SK-N-SH (cell line): ENCODE data around the gene PYCARD. TPM values are rescaled to one million over a fixed set of nuclear protein-coding genes. Genes with fewer than 3 reads are reported as not detected.
"Not testable (repeated sequence)": the region's sequence is repeated elsewhere in the genome, so short reads cannot be mapped to it uniquely, and the experiment has no call there.

Experiments
- CTCF ChIA-PET: fragments of 300-600, 350-600 bp; formaldehyde crosslinking; extraction: SDS; loops from one replicate; lab custom pipeline; 2021; lab: Yijun Ruan, JAX
- POLR2A ChIA-PET: fragments of 350-600 bp; sonication (Branson Sonifier 250); formaldehyde crosslinking; extraction: SDS; loops from one replicate; lab custom pipeline; 2020; ENCODE audit warnings: antibody characterized with exemption, inconsistent platforms; lab: Yijun Ruan, JAX
- DNase-seq: peaks from one replicate; pipeline ENCODE4 v3.0.0; 2012
- H2AFZ ChIP-seq: fragments of 200-600 bp; sonication (generic); 2 replicates; pipeline ENCODE4 v1.8.1; 2016; ENCODE audit warnings: antibody characterized with exemption, mild to moderate bottlenecking, low read depth
- H3F3A ChIP-seq: fragments of 200-600 bp; sonication (generic); replicated peaks from 2 replicates; pipeline ENCODE3; 2016; ENCODE audit warnings: antibody characterized with exemption, mild to moderate bottlenecking; ENCODE audit not compliant: insufficient read depth
- H3K27ac ChIP-seq, 2 experiments: fragments of 200-500 bp in 1 of 2; fragments of 200-600 bp in 1 of 2; sonication (Bioruptor generic) in 1 of 2; sonication (generic), shearing (Covaris generic) in 1 of 2; 2 replicates each; pipeline versions ENCODE4 v1.5.1 to v1.6.1; 2014 to 2016; ENCODE audit warnings: low read depth in 2 of 2, inconsistent platforms in 1 of 2, low read length in 1 of 2, mild to moderate bottlenecking in 1 of 2, mixed read lengths in 1 of 2
- H3K27me3 ChIP-seq: fragments of 200-600 bp; sonication (generic), shearing (Covaris generic); 2 replicates; pipeline ENCODE4 v1.6.1; 2016; ENCODE audit warnings: mixed run types; ENCODE audit not compliant: insufficient read depth
- H3K36me3 ChIP-seq, 2 experiments: fragments of 200-500 bp in 1 of 2; fragments of 200-600 bp in 1 of 2; sonication (Bioruptor generic) in 1 of 2; sonication (generic) in 1 of 2; replicated peaks in 1 of 2; 2 replicates each; pipeline versions ENCODE3 to v1.5.1; 2014 to 2016; ENCODE audit warnings: low read length in 1 of 2, mild to moderate bottlenecking in 1 of 2; ENCODE audit not compliant: insufficient read depth in 2 of 2, control insufficient read depth in 1 of 2
- H3K4me1 ChIP-seq, 2 experiments: fragments of 200-500 bp in 1 of 2; fragments of 200-600 bp in 1 of 2; sonication (Bioruptor generic) in 1 of 2; sonication (generic), shearing (Covaris generic) in 1 of 2; 2 replicates each; pipeline versions ENCODE4 v1.5.1 to v1.6.1; 2014 to 2016; ENCODE audit warnings: low read depth in 1 of 2, low read length in 1 of 2, mixed run types in 1 of 2; ENCODE audit not compliant: insufficient read depth in 2 of 2, control insufficient read depth in 1 of 2
- H3K4me2 ChIP-seq: fragments of 200-600 bp; sonication (generic), shearing (Covaris generic); 2 replicates; pipeline ENCODE4 v1.6.1; 2017; ENCODE audit warnings: mixed run types
- H3K4me3 ChIP-seq, 2 experiments: fragments of 200-500 bp in 1 of 2; fragments of 200-600 bp in 1 of 2; sonication (Bioruptor generic) in 1 of 2; sonication (generic), shearing (Covaris generic) in 1 of 2; 2 replicates each; pipeline versions ENCODE4 v1.5.1 to v1.8.1; 2014 to 2016; ENCODE audit warnings: low read depth in 2 of 2, inconsistent platforms in 1 of 2, low read length in 1 of 2, mild to moderate bottlenecking in 1 of 2, mixed read lengths in 1 of 2, moderate library complexity in 1 of 2
- H3K79me2 ChIP-seq: fragments of 200-600 bp; sonication (generic); 2 replicates; pipeline ENCODE4 v1.8.1; 2017; ENCODE audit warnings: mild to moderate bottlenecking; ENCODE audit not compliant: insufficient read depth
- H3K9ac ChIP-seq: fragments of 200-600 bp; sonication (generic); 2 replicates; pipeline ENCODE4 v1.6.1; 2017; ENCODE audit warnings: mixed run types
- H3K9me2 ChIP-seq: fragments of 200-600 bp; sonication (generic); 2 replicates; pipeline ENCODE4 v1.6.1; 2017; ENCODE audit warnings: mixed run types
- H3K9me3 ChIP-seq: fragments of 200-600 bp; sonication (generic); 2 replicates; pipeline ENCODE4 v1.6.1; 2017; ENCODE audit warnings: mixed run types, mild to moderate bottlenecking, moderate library complexity
- H4K20me1 ChIP-seq: fragments of 200-600 bp; sonication (generic); 2 replicates; pipeline ENCODE4 v1.6.1; 2017; ENCODE audit warnings: mild to moderate bottlenecking, mixed run types; ENCODE audit not compliant: insufficient read depth
- ELF1 ChIP-seq: IDR thresholded peaks from 2 replicates; pipeline ENCODE4 v1.4.0; 2012
- GATA2 ChIP-seq: sonication (generic); formaldehyde crosslinking; IDR thresholded peaks from 2 replicates; pipeline ENCODE4 v1.5.0; 2020; ENCODE audit warnings: mild to moderate bottlenecking, missing genetic modification reagents
- MEF2A ChIP-seq: IDR thresholded peaks from 2 replicates; pipeline ENCODE4 v1.4.0; 2012; ENCODE audit warnings: low read depth, borderline replicate concordance
- MXI1 ChIP-seq: IDR thresholded peaks from 2 replicates; pipeline ENCODE4 v1.6.1; 2012; ENCODE audit warnings: mild to moderate bottlenecking, low read depth, low read length, improper control_type of control experiment
- NRF1 ChIP-seq: IDR thresholded peaks from 2 replicates; pipeline ENCODE4 v1.6.1; 2012; ENCODE audit warnings: low read depth, mild to moderate bottlenecking, low read length
- POLR2AphosphoS5 ChIP-seq: IDR thresholded peaks from 2 replicates; pipeline ENCODE4 v1.6.1; 2012; ENCODE audit warnings: low read depth, low read length
- RFX5 ChIP-seq: IDR thresholded peaks from 2 replicates; pipeline ENCODE4 v1.6.1; 2012; ENCODE audit warnings: mild to moderate bottlenecking, improper control_type of control experiment, low read length
- SMC3 ChIP-seq: IDR thresholded peaks from 2 replicates; pipeline ENCODE4 v1.6.1; 2012; ENCODE audit warnings: low read depth, low read length, improper control_type of control experiment
- WGBS: methylation state at CpG from one replicate; pipeline ENCODE4 v1.1.6; 2017; ENCODE audit warnings: low lambda C conversion rate; 5-methylcytosine and 5-hydroxymethylcytosine counted together
- polyA plus RNA-seq, 3 experiments: library from polyadenylated mRNA; depleted of rRNA; stranded (reverse); fragments of >200 nt; gene quantifications; 2 replicates each; pipeline ENCODE4 v1.2.3, GENCODE V29; 2012
- TF ChIP-seq, protein P1 (sequence below): IDR thresholded peaks from 2 replicates; pipeline ENCODE4; 2012

Gene PYCARD
- polyA plus RNA-seq, 1 of the 3 experiments (the other 2 are of a cell fraction): 0.28 TPM

DNA sequence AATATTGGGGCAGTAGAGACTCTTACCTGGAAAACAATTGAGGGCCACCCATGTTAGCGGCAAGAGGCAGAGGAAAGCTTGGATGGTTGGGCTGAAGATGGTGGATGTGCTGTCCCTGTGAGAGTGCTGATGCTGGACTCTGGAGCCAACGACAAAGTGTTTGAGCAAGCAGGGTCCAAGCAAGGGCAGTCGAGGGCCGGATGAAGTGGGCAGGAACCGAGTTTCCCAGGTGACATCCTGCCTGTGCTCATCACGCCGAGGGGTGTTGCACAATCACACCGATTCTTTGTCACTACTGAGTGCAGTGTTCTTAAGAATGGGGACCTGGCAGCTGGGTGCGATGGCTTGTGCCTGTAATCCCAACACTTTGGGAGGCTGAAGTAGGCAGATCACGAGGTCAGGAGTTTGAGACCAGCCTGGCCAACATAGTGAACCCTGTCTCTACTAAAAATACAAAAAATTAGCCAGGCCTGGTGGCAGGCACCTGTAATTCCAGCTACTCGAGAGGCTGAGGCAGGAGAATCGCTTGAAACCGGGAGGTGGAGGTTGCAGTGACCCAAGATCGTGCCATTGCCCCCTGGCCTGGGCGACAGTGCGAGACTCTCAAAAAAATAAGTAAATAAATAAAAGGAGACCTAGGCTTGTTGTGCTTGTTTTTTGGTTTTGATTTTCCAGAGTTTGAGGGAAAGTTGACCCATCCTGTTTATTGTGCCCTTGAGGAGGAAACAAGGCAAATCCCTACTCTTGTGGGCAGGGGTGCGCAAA lies 6.1 kb downstream of the PYCARD start:
- no peak overlapping the region for H3K9ac ChIP-seq
- no peak overlapping the region for H3K4me3 ChIP-seq
- no peak for DNase-seq
- H3K9me2 ChIP-seq: no peaks in the 10 kb centered on the region
- 96% methylated on average over 11 of the region's 17 CpGs for WGBS
- no peaks in the 10 kb centered on the region for H3K27me3 ChIP-seq
- H3K79me2 ChIP-seq: peaks cover 23% of the 10 kb centered on the region; the same call in 1 of the 2 replicates
- H2AFZ ChIP-seq: no peak overlapping the region
- no peak overlapping the region for H3K27ac ChIP-seq
- peaks cover 90% of the 10 kb centered on the region for H4K20me1 ChIP-seq
- TF ChIP-seq SMC3 (no peak), MXI1 (no peak)
- peaks cover 81% of the 10 kb centered on the region for H3F3A ChIP-seq
- H3K36me3 ChIP-seq: peaks cover 43 to 49% of the 10 kb centered on the region in 2 experiments
- no peak overlapping the region for H3K4me2 ChIP-seq
- POLR2A ChIA-PET: interaction anchor here (0.7 kb wide), 1 partner anchor 16 kb away, joined by 3 read pairs; no protein-coding TSS in a partner anchor
- H3K4me1 ChIP-seq: no peaks in the 10 kb centered on the region
- no peaks in the 10 kb centered on the region for H3K9me3 ChIP-seq
- CTCF ChIA-PET: interaction anchor here (1.1 kb wide), 1 partner anchor 13 kb away, joined by 4 read pairs; no protein-coding TSS in a partner anchor

DNA sequence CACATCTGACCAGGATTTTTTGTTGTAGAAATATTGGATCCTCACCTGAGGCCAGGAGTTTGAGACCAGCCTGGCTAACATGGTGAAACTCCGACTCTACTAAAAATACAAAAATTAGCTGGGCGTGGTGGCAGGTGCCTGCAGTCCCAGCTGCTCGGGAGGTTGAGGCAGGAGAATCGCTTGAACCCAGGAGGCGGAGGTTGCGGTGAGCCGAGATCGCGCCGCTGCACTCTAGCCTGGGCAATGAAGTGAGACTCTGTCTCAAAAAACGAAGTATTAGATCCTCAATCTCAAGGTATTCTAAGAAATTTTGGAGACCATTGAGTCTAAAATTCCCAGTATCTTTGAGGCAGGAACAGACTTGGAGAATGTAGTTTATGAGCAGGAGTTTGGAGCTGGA lies 6.7 kb downstream of the PYCARD start:
- Histone ChIP-seq H3K79me2 (peaks cover 25% of the 10 kb centered on the region; the same call in 1 of the 2 replicates), H3K36me3 (peaks cover 50 to 56% of the 10 kb centered on the region in 2 experiments), H4K20me1 (peaks cover 97% of the 10 kb centered on the region), H3F3A (peaks cover 84% of the 10 kb centered on the region)
- POLR2A ChIA-PET: interaction anchor here (0.7 kb wide), 1 partner anchor 15 kb away, joined by 3 read pairs; no protein-coding TSS in a partner anchor
- H3K27ac ChIP-seq, H3K27me3 ChIP-seq, H3K9me3 ChIP-seq, H2AFZ ChIP-seq, DNase-seq, H3K4me1 ChIP-seq, H3K4me2 ChIP-seq, H3K4me3 ChIP-seq, H3K9me2 ChIP-seq, H3K9ac ChIP-seq: not testable (repeated sequence)
- 94% methylated on average over 11 of the region's 11 CpGs for WGBS
- CTCF ChIA-PET: interaction anchor here (1.1 kb wide), 1 partner anchor 12 kb away, joined by 4 read pairs; no protein-coding TSS in a partner anchor

DNA sequence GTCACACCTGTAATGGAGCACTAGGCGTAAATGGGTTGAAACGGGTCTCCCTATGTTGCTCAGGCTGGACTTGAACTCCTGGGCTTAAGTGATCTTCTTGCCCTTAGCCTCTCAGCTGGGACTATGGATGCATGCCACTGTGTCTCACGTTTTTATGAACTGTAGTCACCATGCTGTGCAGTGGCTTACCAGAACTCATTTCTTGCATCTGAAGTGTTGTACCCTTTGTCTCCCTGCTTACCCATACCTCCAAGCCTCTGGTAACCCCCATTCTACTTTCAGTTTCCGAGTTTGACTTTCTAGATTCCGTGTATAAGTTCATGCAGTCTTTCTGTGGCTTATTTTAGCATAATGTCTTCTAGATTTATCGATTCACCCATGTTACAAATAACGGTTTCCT lies 7.7 kb downstream of the PYCARD start:
- ChIA-PET POLR2A (no interaction called here), CTCF (no interaction called here)
- no peak for DNase-seq
- no peaks in the 10 kb centered on the region for H3K9me2 ChIP-seq
- peaks cover 99% of the 10 kb centered on the region for H4K20me1 ChIP-seq
- H3K36me3 ChIP-seq: peaks cover 59 to 65% of the 10 kb centered on the region in 2 experiments
- H3K4me1 ChIP-seq: no peaks in the 10 kb centered on the region
- no peak overlapping the region for H2AFZ ChIP-seq
- H3K27me3 ChIP-seq: no peaks in the 10 kb centered on the region
- no peak overlapping the region for H3K4me3 ChIP-seq
- H3K9ac ChIP-seq: no peak overlapping the region
- H3K9me3 ChIP-seq: no peaks in the 10 kb centered on the region
- peaks cover 81% of the 10 kb centered on the region for H3F3A ChIP-seq
- H3K27ac ChIP-seq: no peak overlapping the region
- TF ChIP-seq, protein P1, sequence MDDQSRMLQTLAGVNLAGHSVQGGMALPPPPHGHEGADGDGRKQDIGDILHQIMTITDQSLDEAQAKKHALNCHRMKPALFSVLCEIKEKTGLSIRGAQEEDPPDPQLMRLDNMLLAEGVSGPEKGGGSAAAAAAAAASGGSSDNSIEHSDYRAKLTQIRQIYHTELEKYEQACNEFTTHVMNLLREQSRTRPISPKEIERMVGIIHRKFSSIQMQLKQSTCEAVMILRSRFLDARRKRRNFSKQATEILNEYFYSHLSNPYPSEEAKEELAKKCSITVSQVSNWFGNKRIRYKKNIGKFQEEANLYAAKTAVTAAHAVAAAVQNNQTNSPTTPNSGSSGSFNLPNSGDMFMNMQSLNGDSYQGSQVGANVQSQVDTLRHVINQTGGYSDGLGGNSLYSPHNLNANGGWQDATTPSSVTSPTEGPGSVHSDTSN: no peak
- TF ChIP-seq MXI1 (no peak), MEF2A (no peak), ELF1 (no peak), GATA2 (CRISPR knock-in tag) (no peak), NRF1 (no peak), POLR2AphosphoS5 (no peak), RFX5 (no peak)
- H3K4me2 ChIP-seq: no peak overlapping the region
- 88% methylated on average over 7 of the region's 7 CpGs for WGBS
- peaks cover 33% of the 10 kb centered on the region; the same call in 1 of the 2 replicates for H3K79me2 ChIP-seq
